Cerebellar cortex (tissue), 1 donor: Measurements from ENCODE around the gene NCBP3.
"Not testable (repeated sequence)": the region's sequence is repeated elsewhere in the genome, so short reads cannot be mapped to it uniquely, and the experiment has no call there.

Experiments used
- DNase-seq: peaks from one replicate; pipeline ENCODE4 v3.0.0-alpha.2; 2015; ENCODE audit warnings: low spot score

NCBP3 gene

GRCh38 chr17:3792481-3792880 is 53.6 kb downstream of the NCBP3 start:
- DNase-seq: peak; percentile 53

GRCh38 chr17:3788200-3788599 is 57.8 kb downstream of the NCBP3 start:
- no peak for DNase-seq

GRCh38 chr17:3785323-3785722 is 60.7 kb downstream of the NCBP3 start:
- DNase-seq: not testable (repeated sequence)

- DNase-seq: no peak
Measured at GRCh38 chr17:3782751-3783150, 63.3 kb downstream of the NCBP3 start.

- DNase-seq: no peak
Measured at GRCh38 chr17:3780986-3781385, 65.1 kb downstream of the NCBP3 start.

- DNase-seq: no peak
Measured at GRCh38 chr17:3777366-3778120, 68.5 kb downstream of the NCBP3 start.

GRCh38 chr17:3773966-3774365 is 72.1 kb downstream of the NCBP3 start:
- no peak for DNase-seq

GRCh38 chr17:3773511-3773910 is 72.5 kb downstream of the NCBP3 start:
- no peak for DNase-seq

GRCh38 chr17:3772764-3773163 is 73.3 kb downstream of the NCBP3 start:
- no peak for DNase-seq

GRCh38 chr17:3771140-3771539 is 74.9 kb downstream of the NCBP3 start:
- DNase-seq: no peak

GRCh38 chr17:3770466-3770865 is 75.6 kb downstream of the NCBP3 start:
- DNase-seq: no peak

- no peak for DNase-seq
Measured at GRCh38 chr17:3768769-3769168, 77.3 kb downstream of the NCBP3 start.

GRCh38 chr17:3768341-3768740 is 77.7 kb downstream of the NCBP3 start:
- no peak for DNase-seq

- DNase-seq: no peak
Measured at GRCh38 chr17:3766779-3767178, 79.3 kb downstream of the NCBP3 start.

- no peak for DNase-seq
Measured at GRCh38 chr17:3765981-3766380, 80.1 kb downstream of the NCBP3 start.

- DNase-seq: no peak
Measured at GRCh38 chr17:3763777-3764170, 82.3 kb downstream of the NCBP3 start.

- no peak for DNase-seq
Measured at GRCh38 chr17:3762922-3763776, 82.9 kb downstream of the NCBP3 start.

GRCh38 chr17:3761918-3762380 is 84.1 kb downstream of the NCBP3 start:
- DNase-seq: no peak

GRCh38 chr17:3761036-3761917 is 84.8 kb downstream of the NCBP3 start:
- DNase-seq: no peak

GRCh38 chr17:3759597-3760216 is 86.3 kb downstream of the NCBP3 start:
- no peak for DNase-seq

GRCh38 chr17:3755335-3756030 is 90.6 kb downstream of the NCBP3 start:
- DNase-seq: no peak
